HepG2 (cell line): Measurements from ENCODE around the gene HLF. TPM values are rescaled to one million over a fixed set of nuclear protein-coding genes. Genes with fewer than 3 reads are reported as not detected.

Experiments used
- HNF1A ChIP-seq, 2 experiments: sonication (generic) in 1 of 2; formaldehyde crosslinking in 1 of 2; IDR thresholded peaks; 2 replicates each; pipeline versions ENCODE4 v1.4.0 to v1.6.1; 2016 to 2020; ENCODE audit warnings: borderline replicate concordance in 1 of 2, low read depth in 1 of 2, mild to moderate bottlenecking in 1 of 2, missing genetic modification reagents in 1 of 2
- PRDM15 ChIP-seq: sonication (generic); formaldehyde crosslinking; IDR thresholded peaks from 2 replicates; pipeline ENCODE4 v1.4.0; 2020; ENCODE audit warnings: missing genetic modification reagents
- RNF2 ChIP-seq: fragments of 450-650 bp; conservative IDR thresholded peaks from 2 replicates; pipeline ENCODE4 v1.6.1; 2016; ENCODE audit warnings: low read depth
- SNAPC4 ChIP-seq: sonication (generic); formaldehyde crosslinking; IDR thresholded peaks from 2 replicates; pipeline ENCODE4 v1.4.0; 2020; ENCODE audit warnings: mild to moderate bottlenecking, missing genetic modification reagents
- ZNF546 ChIP-seq: sonication (generic); formaldehyde crosslinking; conservative IDR thresholded peaks from 2 replicates; pipeline ENCODE4 v1.8.1; 2023; ENCODE audit warnings: mild to moderate bottlenecking, missing genetic modification reagents
- ZNF557 ChIP-seq: sonication (generic); formaldehyde crosslinking; IDR thresholded peaks from 2 replicates; pipeline ENCODE4 v1.4.0; 2020; ENCODE audit warnings: missing genetic modification reagents
- polyA plus RNA-seq, 8 experiments: library from polyadenylated mRNA; depleted of rRNA in 3 of 8; stranded (reverse) in 7 of 8; unstranded in 1 of 8; fragments of >200 nt; fragmentation: Illumina TruSeq in 4 of 8; extraction: Trizol in 4 of 8; gene quantifications; 2 replicates each; pipeline versions ENCODE4 v1.2.1 to v1.2.3, GENCODE V29; 2011 to 2016; ENCODE audit warnings: low read depth in 4 of 8, missing spikeins in 1 of 8, mixed read lengths in 1 of 8; ENCODE audit not compliant: insufficient read depth in 1 of 8
- total RNA-seq, 5 experiments: library from RNA; depleted of rRNA; stranded (reverse); fragments of >200 nt; fragmentation: Illumina TruSeq; extraction: Trizol; gene quantifications; 2 replicates each; pipeline ENCODE4 v1.2.3, GENCODE V29; 2016; ENCODE audit warnings: low read depth in 1 of 5

HLF gene
- total and polyA plus RNA-seq, 2 of the 13 experiments (the other 11 are each of a cell fraction or from before 2014, with no cell fraction given): 202 to 346 TPM

GRCh38 chr17:55254375-55254774 lies 10.4 kb upstream of the HLF start (continued):
- TF ChIP-seq PRDM15 (CRISPR knock-in tag) (no peak), HNF1A (IDR thresholded peaks at IDR 0.05; ENCODE audit: low read depth) (no peak), HNF1A (CRISPR knock-in tag; IDR thresholded peaks at IDR 0.05; ENCODE audit: borderline replicate concordance) (no peak), ZNF546 (no peak), ZNF557 (no peak), RNF2 (no peak), SNAPC4 (CRISPR knock-in tag) (no peak)
